IMR-90 (cell line): Measurements from ENCODE around the gene FH. TPM values are rescaled to one million over a fixed set of nuclear protein-coding genes. Genes with fewer than 3 reads are reported as not detected.

Experiments used
- ATAC-seq: fragments of 200-7000 bp; cut with Tn5 transposase; 2 replicates; pipeline ENCODE4 v1.9.1; 2020; ENCODE audit warnings: low read depth, mild to moderate bottlenecking, moderate library complexity
- BruUV-seq: library from RNA; stranded (reverse); fragments of 400-500 nt; replicated peaks from 2 replicates; lab custom pipeline; 2021; lab: Mats Ljungman, UMichigan
- CTCF ChIA-PET: fragments of 300-600 bp; formaldehyde crosslinking; extraction: SDS; loops from one replicate; lab custom pipeline; 2021; ENCODE audit warnings: antibody characterized with exemption; lab: Yijun Ruan, JAX
- POLR2A ChIA-PET: fragments of 300-600 bp; sonication (Branson Sonifier 250); formaldehyde crosslinking; loops from one replicate; lab custom pipeline; 2022; ENCODE audit warnings: antibody characterized with exemption; ENCODE audit not compliant: unreplicated experiment; lab: Charles Lee
- DNase-seq: peaks from one replicate; pipeline ENCODE4 v3.0.0; 2013
- H2AFZ ChIP-seq: replicated peaks from 2 replicates; pipeline ENCODE3; 2013; ENCODE audit warnings: low read length, mild to moderate bottlenecking; ENCODE audit not compliant: poor library complexity
- H2AK5ac ChIP-seq: 2 replicates; pipeline ENCODE4 v1.6.1; 2013; ENCODE audit warnings: low read depth, low read length, inconsistent platforms
- H2AK9ac ChIP-seq: replicated peaks from 2 replicates; pipeline ENCODE3; 2013; ENCODE audit warnings: mild to moderate bottlenecking, low read depth, low read length, moderate library complexity; ENCODE audit not compliant: poor library complexity
- H2BK120ac ChIP-seq: 2 replicates; pipeline ENCODE4 v1.6.1; 2013; ENCODE audit warnings: low read depth, low read length, inconsistent platforms
- H2BK15ac ChIP-seq: 3 replicates; pipeline ENCODE4 v1.6.1; 2013; ENCODE audit warnings: low read depth, low read length, inconsistent platforms
- H2BK20ac ChIP-seq: 2 replicates; pipeline ENCODE4 v1.6.1; 2013; ENCODE audit warnings: low read depth, mild to moderate bottlenecking, inconsistent platforms, low read length, moderate library complexity
- H2BK5ac ChIP-seq: 2 replicates; pipeline ENCODE4 v1.6.1; 2013; ENCODE audit warnings: mild to moderate bottlenecking, low read depth, low read length, inconsistent platforms; ENCODE audit not compliant: poor library complexity, severe bottlenecking
- H3K14ac ChIP-seq: replicated peaks from 2 replicates; pipeline ENCODE4 v1.6.1; 2013; ENCODE audit warnings: low read depth, low read length, inconsistent platforms
- H3K18ac ChIP-seq: 2 replicates; pipeline ENCODE4 v1.6.1; 2013; ENCODE audit warnings: low read depth, low read length, control low read depth
- H3K23ac ChIP-seq: 2 replicates; pipeline ENCODE4 v1.6.1; 2013; ENCODE audit warnings: low read depth, low read length, inconsistent platforms
- H3K27ac ChIP-seq: 2 replicates; pipeline ENCODE4 v1.5.1; 2013; ENCODE audit warnings: mild to moderate bottlenecking, control low read depth, low read length; ENCODE audit not compliant: insufficient read depth
- H3K27me3 ChIP-seq: 2 replicates; pipeline ENCODE4 v1.6.1; 2013; ENCODE audit warnings: low read length; ENCODE audit not compliant: control insufficient read depth, insufficient read depth
- H3K36me3 ChIP-seq: 2 replicates; pipeline ENCODE4 v1.6.1; 2013; ENCODE audit warnings: low read length, mixed read lengths; ENCODE audit not compliant: control insufficient read depth, insufficient read depth
- H3K4ac ChIP-seq: 2 replicates; pipeline ENCODE4 v1.6.1; 2013; ENCODE audit warnings: low read depth, low read length, inconsistent platforms
- H3K4me1 ChIP-seq: 2 replicates; pipeline ENCODE4 v1.6.1; 2013; ENCODE audit warnings: low read length, mixed read lengths; ENCODE audit not compliant: control insufficient read depth, insufficient read depth
- H3K4me2 ChIP-seq: 2 replicates; pipeline ENCODE4 v1.6.1; 2013; ENCODE audit warnings: low read depth, mild to moderate bottlenecking, control low read depth, low read length, moderate library complexity
- H3K4me3 ChIP-seq: 2 replicates; pipeline ENCODE4 v1.5.1; 2013; ENCODE audit warnings: low read depth, mild to moderate bottlenecking, control low read depth, low read length, moderate library complexity; ENCODE audit not compliant: insufficient read depth
- H3K56ac ChIP-seq: 2 replicates; pipeline ENCODE4 v1.6.1; 2013; ENCODE audit warnings: low read length, inconsistent platforms; ENCODE audit not compliant: insufficient read depth; ENCODE audit errors: extremely low read depth
- H3K79me1 ChIP-seq, 2 experiments: 2 replicates each; pipeline ENCODE4 v1.6.1; 2013; ENCODE audit warnings: low read length in 2 of 2, inconsistent platforms in 1 of 2, low read depth in 1 of 2
- H3K9ac ChIP-seq: 2 replicates; pipeline ENCODE4 v1.6.1; 2013; ENCODE audit warnings: low read depth, low read length, control low read depth
- H3K9me1 ChIP-seq: 2 replicates; pipeline ENCODE4 v1.6.1; 2013; ENCODE audit warnings: low read length, inconsistent platforms; ENCODE audit not compliant: insufficient read depth
- H3K9me3 ChIP-seq: 2 replicates; pipeline ENCODE4 v1.6.1; 2013; ENCODE audit warnings: low read length; ENCODE audit not compliant: control insufficient read depth, insufficient read depth
- H4K20me1 ChIP-seq: 2 replicates; pipeline ENCODE4 v1.6.1; 2013; ENCODE audit warnings: low read length, inconsistent platforms; ENCODE audit not compliant: insufficient read depth
- H4K5ac ChIP-seq: 2 replicates; pipeline ENCODE4 v1.6.1; 2013; ENCODE audit warnings: mild to moderate bottlenecking, low read depth, low read length, control low read depth
- H4K8ac ChIP-seq, 2 experiments: 2 replicates each; pipeline ENCODE4 v1.6.1; 2013; ENCODE audit warnings: low read depth in 2 of 2, low read length in 2 of 2, control low read depth in 1 of 2, inconsistent platforms in 1 of 2
- H4K91ac ChIP-seq: 2 replicates; pipeline ENCODE4 v1.6.1; 2013; ENCODE audit warnings: low read depth, low read length, inconsistent platforms; ENCODE audit not compliant: insufficient read depth
- FOS ChIP-seq: fragments of 150-350 bp; IDR thresholded peaks from 2 replicates; pipeline ENCODE4 v1.6.1; 2016; ENCODE audit warnings: low read depth, low read length
- MAFK ChIP-seq: IDR thresholded peaks from 2 replicates; pipeline ENCODE4 v1.6.1; 2012; ENCODE audit warnings: low read depth, low read length, improper control_type of control experiment
- WGBS, 2 experiments: methylation state at CpG; one replicate each; pipeline versions ENCODE4 v1.1.5 to v1.1.7; 2013; ENCODE audit warnings: missing lambda C conversion rate in 2 of 2; ENCODE audit not compliant: insufficient read length in 1 of 2; ENCODE audit errors: extremely low coverage in 2 of 2; 5-methylcytosine and 5-hydroxymethylcytosine counted together
- dilution Hi-C: fragments of 300-500 bp; cut with HindIII; formaldehyde crosslinking; loops from one replicate; pipeline ENCODE4 v1.14.3; 2018; ENCODE audit warnings: low sequenced_read_pairs; ENCODE audit not compliant: unreplicated experiment
- in situ Hi-C: fragments of 300-500 bp; cut with MboI; formaldehyde crosslinking; loops from 3 replicates; pipeline ENCODE4 v1.14.3; 2019; ENCODE audit warnings: low sequenced_read_pairs, inconsistent platforms, mixed read lengths
- intact Hi-C: fragments of 100-400 bp; cut with micrococcal nuclease; formaldehyde crosslinking; loops from 2 replicates; pipeline ENCODE4 v1.10.0; 2022
- polyA plus RNA-seq, 3 experiments: library from polyadenylated mRNA; depleted of rRNA; stranded (reverse); fragments of >200 nt; gene quantifications; 2 replicates each; pipeline ENCODE4 v1.2.3, GENCODE V29; 2012; ENCODE audit warnings: low replicate concordance in 1 of 3
- total RNA-seq: library from RNA; depleted of rRNA; stranded (reverse); fragments of >200 nt; gene quantifications from 2 replicates; pipeline ENCODE4 v1.2.3, GENCODE V29; 2012

Gene FH
- total and polyA plus RNA-seq, 2 of the 4 experiments (the other 2 are of a cell fraction): 75.5 to 78.7 TPM

DNA sequence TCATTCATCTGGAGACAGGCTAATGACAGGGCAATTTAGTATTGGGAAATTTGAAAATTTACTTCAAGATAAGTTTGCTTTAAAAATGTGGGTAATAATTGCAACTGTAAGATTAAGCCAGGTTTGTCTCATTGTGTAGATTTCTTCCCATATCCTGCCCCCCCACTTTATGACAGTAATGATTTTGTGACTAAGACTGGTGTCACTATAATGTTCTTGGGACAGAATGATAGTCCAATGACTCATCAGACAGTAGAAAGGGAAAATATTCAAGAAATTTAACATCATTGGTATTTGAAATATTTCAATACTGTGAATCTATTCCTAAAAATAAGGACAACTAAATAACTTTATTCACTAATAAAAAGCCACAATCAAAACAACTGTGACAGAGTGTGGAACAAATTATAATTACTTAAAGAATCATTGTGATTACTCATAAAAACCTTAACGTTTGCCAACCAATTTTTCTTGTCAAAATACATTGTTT is 36.7 kb downstream of the FH start:
- Histone ChIP-seq H3K9ac (no peak overlapping the region), H3K4me1 (peaks cover 6% of the 10 kb centered on the region), H3K4ac (no peak overlapping the region; the same call in 1 of the 2 replicates), H3K79me1 (no peaks in the 10 kb centered on the region), H4K8ac (peak overlapping the region in 1 of 2 experiments; percentile 61; a peak in 2 of 4 replicates), H2BK15ac (no peak overlapping the region), H2BK5ac (peak overlapping the region; percentile 90), H3K27me3 (no peaks in the 10 kb centered on the region), H4K5ac (no peak overlapping the region), H3K18ac (peak overlapping the region; percentile 18; the same call in 1 of the 2 replicates), H3K9me3 (no peaks in the 10 kb centered on the region), H2AK5ac (no peak overlapping the region), H3K27ac (no peak overlapping the region), H3K4me2 (peak overlapping the region; percentile 16; the same call in 1 of the 2 replicates), H3K23ac (no peak overlapping the region), H3K36me3 (no peaks in the 10 kb centered on the region), H4K91ac (peak overlapping the region; percentile 61; the same call in 1 of the 2 replicates), H2AFZ (no peak overlapping the region), H4K20me1 (no peaks in the 10 kb centered on the region), H3K56ac (peak overlapping the region; percentile 52; the same call in 1 of the 2 replicates), H2BK120ac (peak overlapping the region; percentile 78), H3K9me1 (no peaks in the 10 kb centered on the region; the same call in 1 of the 2 replicates), H3K14ac (no peak overlapping the region; the same call in 1 of the 2 replicates), H2AK9ac (no peak overlapping the region), H3K4me3 (no peak overlapping the region), H2BK20ac (peak overlapping the region; percentile 81)
- BruUV-seq: no TSS peak
- WGBS, 2 experiments: no CpG with 5 or more reads among the region's 1 CpG
- peak; percentile 75 for DNase-seq
- peak; percentile 53 for ATAC-seq
- dilution Hi-C loops (no loop called here), intact Hi-C loops (loop anchor here (5.0 to 10.0 kb wide), 2 partner anchors 126 to 1458 kb away; partner anchors contain the start of gene RGS7), in situ Hi-C loops (loop anchor here (25.0 kb wide), 1 partner anchor 1471 kb away; no protein-coding TSS in a partner anchor)
- no peak for TF ChIP-seq MAFK
- TF ChIP-seq FOS: peak; percentile 69
- ChIA-PET CTCF (no interaction called here), POLR2A (no interaction called here)
